OCI-LY1 (cell line): ENCODE data around the gene SLC25A45.

Source experiments
- EZH2 ChIP-seq: fragments of 200-600 bp; sonication (generic), shearing (Covaris generic); IDR thresholded peaks from 2 replicates; pipeline ENCODE4 v1.8.0; 2017; ENCODE audit warnings: borderline replicate concordance, mixed run types, mild to moderate bottlenecking, antibody characterized with exemption, low read length, moderate library complexity, mixed read lengths
- TF ChIP-seq, protein P1 (sequence below): fragments of 200-600 bp; sonication (generic), shearing (Covaris generic); IDR thresholded peaks from 2 replicates; pipeline ENCODE4 v1.5.1; 2017; ENCODE audit warnings: mild to moderate bottlenecking, antibody characterized with exemption, low read length, moderate library complexity, mixed read lengths

DNA sequence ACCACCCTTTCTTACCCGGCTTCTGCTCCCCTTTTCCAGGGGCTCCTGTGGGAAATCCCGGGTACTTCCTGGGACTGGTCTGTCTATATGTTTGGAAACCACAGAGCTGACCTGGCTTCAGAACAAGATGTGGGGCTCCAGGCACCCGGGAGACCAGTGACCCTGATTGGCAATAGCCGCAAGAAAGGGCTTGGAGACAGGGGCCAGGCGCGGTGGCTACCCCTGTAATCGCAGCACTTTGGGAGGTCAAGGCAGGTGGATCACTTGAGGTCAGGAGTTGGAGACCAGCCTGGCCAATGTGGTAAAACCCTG lies 37.0 kb upstream of the SLC25A45 start:
- TF ChIP-seq, protein P1, sequence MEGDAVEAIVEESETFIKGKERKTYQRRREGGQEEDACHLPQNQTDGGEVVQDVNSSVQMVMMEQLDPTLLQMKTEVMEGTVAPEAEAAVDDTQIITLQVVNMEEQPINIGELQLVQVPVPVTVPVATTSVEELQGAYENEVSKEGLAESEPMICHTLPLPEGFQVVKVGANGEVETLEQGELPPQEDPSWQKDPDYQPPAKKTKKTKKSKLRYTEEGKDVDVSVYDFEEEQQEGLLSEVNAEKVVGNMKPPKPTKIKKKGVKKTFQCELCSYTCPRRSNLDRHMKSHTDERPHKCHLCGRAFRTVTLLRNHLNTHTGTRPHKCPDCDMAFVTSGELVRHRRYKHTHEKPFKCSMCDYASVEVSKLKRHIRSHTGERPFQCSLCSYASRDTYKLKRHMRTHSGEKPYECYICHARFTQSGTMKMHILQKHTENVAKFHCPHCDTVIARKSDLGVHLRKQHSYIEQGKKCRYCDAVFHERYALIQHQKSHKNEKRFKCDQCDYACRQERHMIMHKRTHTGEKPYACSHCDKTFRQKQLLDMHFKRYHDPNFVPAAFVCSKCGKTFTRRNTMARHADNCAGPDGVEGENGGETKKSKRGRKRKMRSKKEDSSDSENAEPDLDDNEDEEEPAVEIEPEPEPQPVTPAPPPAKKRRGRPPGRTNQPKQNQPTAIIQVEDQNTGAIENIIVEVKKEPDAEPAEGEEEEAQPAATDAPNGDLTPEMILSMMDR, result no peak
- no peak for TF ChIP-seq EZH2
